T-helper 1 cell treated with Interleukin-12 subunit alpha and Interleukin-12 subunit beta and Interleukin-4 antibody, amounts not matched to agents 30 μg/mL and 1 μg/mL, for 36 hours (primary cell): ENCODE data around the gene TMEM207.
"Not testable (repeated sequence)": the region's sequence is repeated elsewhere in the genome, so short reads cannot be mapped to it uniquely, and the experiment has no call there.

Source experiments
- H3K27ac Mint-ChIP-seq: one replicate; pipeline ENCODE4 v1.8.0; 2021; ENCODE audit warnings: mild to moderate bottlenecking, mixed read lengths
- H3K27me3 Mint-ChIP-seq: one replicate; pipeline ENCODE4 v1.8.0; 2021; ENCODE audit warnings: low read depth, mixed read lengths
- H3K36me3 Mint-ChIP-seq: one replicate; pipeline ENCODE4 v1.8.0; 2021; ENCODE audit warnings: low read depth, mixed read lengths
- H3K4me1 Mint-ChIP-seq: one replicate; pipeline ENCODE4 v1.8.0; 2021; ENCODE audit warnings: low read depth, mixed read lengths
- H3K4me3 Mint-ChIP-seq: one replicate; pipeline ENCODE4 v1.8.0; 2021; ENCODE audit warnings: mild to moderate bottlenecking, moderate library complexity, mixed read lengths
- H3K9me3 Mint-ChIP-seq: one replicate; pipeline ENCODE4 v1.8.0; 2021; ENCODE audit warnings: mixed read lengths

Gene TMEM207

GRCh38 chr3:190473261-190473660 lies 23.6 kb upstream of the TMEM207 start:
- not testable (repeated sequence) for H3K4me1 Mint-ChIP-seq, H3K4me3 Mint-ChIP-seq, H3K36me3 Mint-ChIP-seq, H3K27ac Mint-ChIP-seq
- peaks cover 22% of the 10 kb centered on the region for H3K27me3 Mint-ChIP-seq
- H3K9me3 Mint-ChIP-seq: peaks cover 17% of the 10 kb centered on the region

- H3K36me3 Mint-ChIP-seq: no peaks in the 10 kb centered on the region
- H3K4me3 Mint-ChIP-seq: no peak overlapping the region
- peaks cover 38% of the 10 kb centered on the region for H3K27me3 Mint-ChIP-seq
- H3K27ac Mint-ChIP-seq: no peak overlapping the region
- peaks cover 14% of the 10 kb centered on the region for H3K9me3 Mint-ChIP-seq
- no peaks in the 10 kb centered on the region for H3K4me1 Mint-ChIP-seq
Measured at GRCh38 chr3:190467922-190468321, 18.2 kb upstream of the TMEM207 start.

- Mint-ChIP-seq H3K36me3 (no peaks in the 10 kb centered on the region), H3K27ac (no peak overlapping the region), H3K4me3 (no peak overlapping the region), H3K4me1 (no peaks in the 10 kb centered on the region), H3K9me3 (no peaks in the 10 kb centered on the region), H3K27me3 (peaks cover 32% of the 10 kb centered on the region)
Measured at GRCh38 chr3:190458040-190458439, 8.3 kb upstream of the TMEM207 start.

- peaks cover 23% of the 10 kb centered on the region for H3K27me3 Mint-ChIP-seq
- no peaks in the 10 kb centered on the region for H3K9me3 Mint-ChIP-seq
- H3K4me3 Mint-ChIP-seq: no peak overlapping the region
- H3K4me1 Mint-ChIP-seq: no peaks in the 10 kb centered on the region
- no peak overlapping the region for H3K27ac Mint-ChIP-seq
- H3K36me3 Mint-ChIP-seq: no peaks in the 10 kb centered on the region
Measured at GRCh38 chr3:190456770-190457169, 7.1 kb upstream of the TMEM207 start.

- H3K9me3 Mint-ChIP-seq: no peaks in the 10 kb centered on the region
- peaks cover 23% of the 10 kb centered on the region for H3K27me3 Mint-ChIP-seq
- H3K27ac Mint-ChIP-seq: no peak overlapping the region
- no peaks in the 10 kb centered on the region for H3K4me1 Mint-ChIP-seq
- no peaks in the 10 kb centered on the region for H3K36me3 Mint-ChIP-seq
- no peak overlapping the region for H3K4me3 Mint-ChIP-seq
Measured at GRCh38 chr3:190455828-190456227, 6.1 kb upstream of the TMEM207 start.

GRCh38 chr3:190448256-190448655 lies 1.4 kb downstream of the TMEM207 start:
- H3K9me3 Mint-ChIP-seq: no peaks in the 10 kb centered on the region
- H3K27me3 Mint-ChIP-seq: peaks cover 23% of the 10 kb centered on the region
- H3K4me1 Mint-ChIP-seq: peaks cover 6% of the 10 kb centered on the region
- H3K36me3 Mint-ChIP-seq: no peaks in the 10 kb centered on the region
- no peak overlapping the region for H3K27ac Mint-ChIP-seq
- no peak overlapping the region for H3K4me3 Mint-ChIP-seq

- Mint-ChIP-seq H3K9me3 (no peaks in the 10 kb centered on the region), H3K27ac (no peak overlapping the region), H3K4me1 (peaks cover 6% of the 10 kb centered on the region), H3K36me3 (no peaks in the 10 kb centered on the region), H3K27me3 (peaks cover 24% of the 10 kb centered on the region), H3K4me3 (no peak overlapping the region)
Measured at GRCh38 chr3:190446573-190447279, 3.0 kb downstream of the TMEM207 start.

GRCh38 chr3:190444576-190445145 lies 5.0 kb downstream of the TMEM207 start:
- Mint-ChIP-seq H3K27ac (no peak overlapping the region), H3K36me3 (no peaks in the 10 kb centered on the region), H3K4me1 (peaks cover 6% of the 10 kb centered on the region), H3K9me3 (no peaks in the 10 kb centered on the region), H3K4me3 (no peak overlapping the region), H3K27me3 (peaks cover 16% of the 10 kb centered on the region)

- H3K4me3 Mint-ChIP-seq: no peak overlapping the region
- no peak overlapping the region for H3K27ac Mint-ChIP-seq
- H3K4me1 Mint-ChIP-seq: peaks cover 6% of the 10 kb centered on the region
- H3K36me3 Mint-ChIP-seq: no peaks in the 10 kb centered on the region
- no peaks in the 10 kb centered on the region for H3K9me3 Mint-ChIP-seq
- peaks cover 16% of the 10 kb centered on the region for H3K27me3 Mint-ChIP-seq
Measured at GRCh38 chr3:190444006-190444405, 5.7 kb downstream of the TMEM207 start.

GRCh38 chr3:190443257-190443656 lies 6.4 kb downstream of the TMEM207 start:
- Mint-ChIP-seq H3K9me3 (no peaks in the 10 kb centered on the region), H3K36me3 (no peaks in the 10 kb centered on the region)

GRCh38 chr3:190442240-190442639 lies 7.5 kb downstream of the TMEM207 start:
- Mint-ChIP-seq H3K27ac (no peak overlapping the region), H3K27me3 (peaks cover 11% of the 10 kb centered on the region), H3K9me3 (no peaks in the 10 kb centered on the region), H3K36me3 (no peaks in the 10 kb centered on the region), H3K4me3 (no peak overlapping the region), H3K4me1 (peaks cover 6% of the 10 kb centered on the region)

More at GRCh38 chr3:190443257-190443656, 6.4 kb downstream of the TMEM207 start:
- Mint-ChIP-seq H3K4me1 (peaks cover 6% of the 10 kb centered on the region), H3K27ac (no peak overlapping the region), H3K4me3 (no peak overlapping the region), H3K27me3 (peaks cover 16% of the 10 kb centered on the region)

GRCh38 chr3:190436331-190436730 lies 13.4 kb downstream of the TMEM207 start:
- Mint-ChIP-seq H3K36me3 (no peaks in the 10 kb centered on the region), H3K9me3 (peaks cover 5% of the 10 kb centered on the region), H3K27ac (no peak overlapping the region), H3K27me3 (peaks cover 38% of the 10 kb centered on the region), H3K4me3 (no peak overlapping the region), H3K4me1 (no peaks in the 10 kb centered on the region)

GRCh38 chr3:190435618-190436017 lies 14.1 kb downstream of the TMEM207 start:
- H3K4me3 Mint-ChIP-seq: no peak overlapping the region
- no peak overlapping the region for H3K27ac Mint-ChIP-seq
- peaks cover 38% of the 10 kb centered on the region for H3K27me3 Mint-ChIP-seq
- peaks cover 5% of the 10 kb centered on the region for H3K9me3 Mint-ChIP-seq
- H3K4me1 Mint-ChIP-seq: no peaks in the 10 kb centered on the region
- no peaks in the 10 kb centered on the region for H3K36me3 Mint-ChIP-seq

GRCh38 chr3:190433626-190434025 lies 16.1 kb downstream of the TMEM207 start:
- Mint-ChIP-seq H3K27me3 (peaks cover 38% of the 10 kb centered on the region), H3K4me3 (no peak overlapping the region), H3K36me3 (no peaks in the 10 kb centered on the region), H3K4me1 (no peaks in the 10 kb centered on the region), H3K27ac (no peak overlapping the region), H3K9me3 (peaks cover 5% of the 10 kb centered on the region)

GRCh38 chr3:190432216-190432615 lies 17.5 kb downstream of the TMEM207 start:
- Mint-ChIP-seq H3K4me1 (no peaks in the 10 kb centered on the region), H3K27me3 (peaks cover 36% of the 10 kb centered on the region), H3K36me3 (no peaks in the 10 kb centered on the region), H3K4me3 (no peak overlapping the region), H3K9me3 (peaks cover 5% of the 10 kb centered on the region), H3K27ac (no peak overlapping the region)
